Activated CD4-positive, alpha-beta memory T cell treated with anti-CD3 and anti-CD28 coated beads for 36 hours (primary cell): Measurements from ENCODE around the gene SHISA6. TPM values are rescaled to one million over a fixed set of nuclear protein-coding genes. Genes with fewer than 3 reads are reported as not detected.

Experiments
- CTCF ChIA-PET: fragments of 350-600 bp; sonication (Branson Sonifier 250); formaldehyde crosslinking; loops from one replicate; lab custom pipeline; 2021; ENCODE audit warnings: antibody characterized with exemption, inconsistent platforms; lab: Charles Lee
- POLR2A ChIA-PET: fragments of 350-600 bp; sonication (Branson Sonifier 250); formaldehyde crosslinking; loops from one replicate; lab custom pipeline; 2021; ENCODE audit warnings: antibody characterized with exemption; lab: Charles Lee
- DNase-seq: peaks from one replicate; pipeline ENCODE4 v3.0.0-alpha.2; 2020
- H3K27ac Mint-ChIP-seq: one replicate; pipeline ENCODE4 v1.8.0; 2021; ENCODE audit warnings: mixed read lengths
- H3K27me3 Mint-ChIP-seq: one replicate; pipeline ENCODE4 v1.8.0; 2021; ENCODE audit warnings: mixed read lengths
- H3K36me3 Mint-ChIP-seq: one replicate; pipeline ENCODE4 v1.8.0; 2021; ENCODE audit warnings: mixed read lengths
- H3K4me1 Mint-ChIP-seq: one replicate; pipeline ENCODE4 v1.8.0; 2021; ENCODE audit warnings: low read depth, mixed read lengths
- H3K4me3 Mint-ChIP-seq: one replicate; pipeline ENCODE4 v1.8.0; 2021; ENCODE audit warnings: mild to moderate bottlenecking, mixed read lengths
- H3K9me3 Mint-ChIP-seq: one replicate; pipeline ENCODE4 v1.8.0; 2021; ENCODE audit warnings: mixed read lengths
- intact Hi-C: fragments of 100-400 bp; cut with micrococcal nuclease; formaldehyde crosslinking; loops from one replicate; pipeline ENCODE4 v1.15.1; 2023
- total RNA-seq, 2 experiments: library from RNA; stranded (reverse); gene quantifications; one replicate each; pipeline ENCODE4 v1.2.3, GENCODE V29; 2021

SHISA6 gene
- total RNA-seq, 2 experiments from 2014 or later, result not detected

- H3K36me3 Mint-ChIP-seq, result no peaks in the 10 kb centered on the region
Measured at GRCh38 chr17:11334493-11334892, 93.5 kb downstream of the SHISA6 start.

GRCh38 chr17:11336290-11336689 lies 95.3 kb downstream of the SHISA6 start:
- no peaks in the 10 kb centered on the region for H3K27me3 Mint-ChIP-seq
- no peak overlapping the region for H3K4me3 Mint-ChIP-seq
- no peaks in the 10 kb centered on the region for H3K9me3 Mint-ChIP-seq
- ChIA-PET POLR2A (no interaction called here), CTCF (no interaction called here)
- H3K4me1 Mint-ChIP-seq, result no peaks in the 10 kb centered on the region
- DNase-seq, result no peak
- no peaks in the 10 kb centered on the region for H3K36me3 Mint-ChIP-seq
- intact Hi-C loops, result no loop called here
- no peak overlapping the region for H3K27ac Mint-ChIP-seq

More at GRCh38 chr17:11334493-11334892, 93.5 kb downstream of the SHISA6 start:
- ChIA-PET CTCF (no interaction called here), POLR2A (no interaction called here)
- Mint-ChIP-seq H3K4me3 (no peak overlapping the region), H3K27ac (no peak overlapping the region), H3K27me3 (no peaks in the 10 kb centered on the region), H3K4me1 (no peaks in the 10 kb centered on the region), H3K9me3 (no peaks in the 10 kb centered on the region)
- intact Hi-C loops, result no loop called here
- no peak for DNase-seq

GRCh38 chr17:11340803-11341202 lies 99.8 kb downstream of the SHISA6 start:
- no peak for DNase-seq
- Mint-ChIP-seq H3K9me3 (no peaks in the 10 kb centered on the region), H3K27me3 (no peaks in the 10 kb centered on the region), H3K27ac (no peak overlapping the region), H3K4me1 (no peaks in the 10 kb centered on the region), H3K4me3 (no peak overlapping the region), H3K36me3 (no peaks in the 10 kb centered on the region)
- ChIA-PET POLR2A (no interaction called here), CTCF (no interaction called here)
- intact Hi-C loops, result no loop called here

- no peaks in the 10 kb centered on the region for H3K9me3 Mint-ChIP-seq
- intact Hi-C loops, result no loop called here
- DNase-seq, result no peak
- H3K27me3 Mint-ChIP-seq, result no peaks in the 10 kb centered on the region
- POLR2A ChIA-PET, result no interaction called here
- no peaks in the 10 kb centered on the region for H3K4me1 Mint-ChIP-seq
- no peak overlapping the region for H3K4me3 Mint-ChIP-seq
- no peak overlapping the region for H3K27ac Mint-ChIP-seq
- H3K36me3 Mint-ChIP-seq, result no peaks in the 10 kb centered on the region
- CTCF ChIA-PET, result no interaction called here
Measured at GRCh38 chr17:11342138-11342537, 101.1 kb downstream of the SHISA6 start.

- H3K27ac Mint-ChIP-seq, result no peak overlapping the region
- intact Hi-C loops, result no loop called here
- CTCF ChIA-PET, result no interaction called here
- POLR2A ChIA-PET, result no interaction called here
- DNase-seq, result no peak
- H3K4me1 Mint-ChIP-seq, result no peaks in the 10 kb centered on the region
- H3K9me3 Mint-ChIP-seq, result peaks cover 6% of the 10 kb centered on the region
- H3K27me3 Mint-ChIP-seq, result no peaks in the 10 kb centered on the region
- no peaks in the 10 kb centered on the region for H3K36me3 Mint-ChIP-seq
- no peak overlapping the region for H3K4me3 Mint-ChIP-seq
Measured at GRCh38 chr17:11349106-11349505, 108.1 kb downstream of the SHISA6 start.

GRCh38 chr17:11351479-11351878 lies 110.5 kb downstream of the SHISA6 start:
- ChIA-PET CTCF (no interaction called here), POLR2A (no interaction called here)
- intact Hi-C loops, result no loop called here
- Mint-ChIP-seq H3K36me3 (no peaks in the 10 kb centered on the region), H3K4me1 (no peaks in the 10 kb centered on the region), H3K27me3 (no peaks in the 10 kb centered on the region), H3K27ac (no peak overlapping the region), H3K4me3 (no peak overlapping the region), H3K9me3 (peaks cover 14% of the 10 kb centered on the region)
- DNase-seq, result no peak

GRCh38 chr17:11353601-11354000 lies 112.6 kb downstream of the SHISA6 start:
- H3K4me3 Mint-ChIP-seq, result no peak overlapping the region
- no peak for DNase-seq
- POLR2A ChIA-PET, result no interaction called here
- H3K27me3 Mint-ChIP-seq, result no peaks in the 10 kb centered on the region
- CTCF ChIA-PET, result no interaction called here
- no peaks in the 10 kb centered on the region for H3K4me1 Mint-ChIP-seq
- H3K27ac Mint-ChIP-seq, result no peak overlapping the region
- intact Hi-C loops, result no loop called here
- H3K36me3 Mint-ChIP-seq, result no peaks in the 10 kb centered on the region
- H3K9me3 Mint-ChIP-seq, result peaks cover 15% of the 10 kb centered on the region

- POLR2A ChIA-PET, result no interaction called here
- no peak overlapping the region for H3K4me3 Mint-ChIP-seq
- peaks cover 9% of the 10 kb centered on the region for H3K9me3 Mint-ChIP-seq
- H3K36me3 Mint-ChIP-seq, result no peaks in the 10 kb centered on the region
- DNase-seq, result no peak
- H3K27me3 Mint-ChIP-seq, result no peaks in the 10 kb centered on the region
- H3K27ac Mint-ChIP-seq, result no peak overlapping the region
- intact Hi-C loops, result no loop called here
- CTCF ChIA-PET, result no interaction called here
- H3K4me1 Mint-ChIP-seq, result no peaks in the 10 kb centered on the region
Measured at GRCh38 chr17:11356371-11356770, 115.4 kb downstream of the SHISA6 start.

- DNase-seq, result no peak
- Mint-ChIP-seq H3K36me3 (no peaks in the 10 kb centered on the region), H3K27ac (no peak overlapping the region), H3K27me3 (no peaks in the 10 kb centered on the region), H3K4me1 (no peaks in the 10 kb centered on the region), H3K4me3 (no peak overlapping the region), H3K9me3 (peaks cover 2% of the 10 kb centered on the region)
- CTCF ChIA-PET, result no interaction called here
- POLR2A ChIA-PET, result no interaction called here
- intact Hi-C loops, result no loop called here
Measured at GRCh38 chr17:11363565-11364117, 122.6 kb downstream of the SHISA6 start.

GRCh38 chr17:11366272-11366850 lies 125.3 kb downstream of the SHISA6 start:
- no peaks in the 10 kb centered on the region for H3K36me3 Mint-ChIP-seq
- no peak overlapping the region for H3K27ac Mint-ChIP-seq
- CTCF ChIA-PET, result no interaction called here
- H3K4me1 Mint-ChIP-seq, result no peaks in the 10 kb centered on the region
- peaks cover 11% of the 10 kb centered on the region for H3K9me3 Mint-ChIP-seq
- intact Hi-C loops, result no loop called here
- no peak overlapping the region for H3K4me3 Mint-ChIP-seq
- POLR2A ChIA-PET, result no interaction called here
- no peaks in the 10 kb centered on the region for H3K27me3 Mint-ChIP-seq
- no peak for DNase-seq

GRCh38 chr17:11369575-11369974 lies 128.6 kb downstream of the SHISA6 start:
- Mint-ChIP-seq H3K36me3 (no peaks in the 10 kb centered on the region), H3K4me1 (no peaks in the 10 kb centered on the region), H3K27ac (no peak overlapping the region), H3K27me3 (no peaks in the 10 kb centered on the region), H3K4me3 (no peak overlapping the region), H3K9me3 (peaks cover 12% of the 10 kb centered on the region)
- ChIA-PET CTCF (no interaction called here), POLR2A (no interaction called here)
- intact Hi-C loops, result no loop called here
- no peak for DNase-seq

GRCh38 chr17:11372692-11373091 lies 131.7 kb downstream of the SHISA6 start:
- H3K9me3 Mint-ChIP-seq, result peaks cover 12% of the 10 kb centered on the region
- H3K27me3 Mint-ChIP-seq, result no peaks in the 10 kb centered on the region
- H3K27ac Mint-ChIP-seq, result no peak overlapping the region
- no peak for DNase-seq
- intact Hi-C loops, result no loop called here
- ChIA-PET POLR2A (no interaction called here), CTCF (no interaction called here)
- H3K4me3 Mint-ChIP-seq, result no peak overlapping the region
- H3K36me3 Mint-ChIP-seq, result no peaks in the 10 kb centered on the region
- no peaks in the 10 kb centered on the region for H3K4me1 Mint-ChIP-seq

- DNase-seq, result no peak
- ChIA-PET CTCF (no interaction called here), POLR2A (no interaction called here)
- H3K4me3 Mint-ChIP-seq, result no peak overlapping the region
- H3K27me3 Mint-ChIP-seq, result no peaks in the 10 kb centered on the region
- H3K4me1 Mint-ChIP-seq, result no peaks in the 10 kb centered on the region
- no peaks in the 10 kb centered on the region for H3K9me3 Mint-ChIP-seq
- no peak overlapping the region for H3K27ac Mint-ChIP-seq
- H3K36me3 Mint-ChIP-seq, result no peaks in the 10 kb centered on the region
- intact Hi-C loops, result no loop called here
Measured at GRCh38 chr17:11378506-11378905, 137.5 kb downstream of the SHISA6 start.
